Skeletal muscle cell (primary cell): Measurements from ENCODE around the gene TRIM67.

Experiments
- DNase-seq: peaks from one replicate; pipeline ENCODE4 v3.0.0-alpha.2; 2010; ENCODE audit warnings: low read depth
- H3K4me3 ChIP-seq: 2 replicates; pipeline ENCODE4 v1.5.1; 2011; ENCODE audit warnings: low read depth, mild to moderate bottlenecking, control low read depth, low read length, moderate library complexity

Gene TRIM67

DNA sequence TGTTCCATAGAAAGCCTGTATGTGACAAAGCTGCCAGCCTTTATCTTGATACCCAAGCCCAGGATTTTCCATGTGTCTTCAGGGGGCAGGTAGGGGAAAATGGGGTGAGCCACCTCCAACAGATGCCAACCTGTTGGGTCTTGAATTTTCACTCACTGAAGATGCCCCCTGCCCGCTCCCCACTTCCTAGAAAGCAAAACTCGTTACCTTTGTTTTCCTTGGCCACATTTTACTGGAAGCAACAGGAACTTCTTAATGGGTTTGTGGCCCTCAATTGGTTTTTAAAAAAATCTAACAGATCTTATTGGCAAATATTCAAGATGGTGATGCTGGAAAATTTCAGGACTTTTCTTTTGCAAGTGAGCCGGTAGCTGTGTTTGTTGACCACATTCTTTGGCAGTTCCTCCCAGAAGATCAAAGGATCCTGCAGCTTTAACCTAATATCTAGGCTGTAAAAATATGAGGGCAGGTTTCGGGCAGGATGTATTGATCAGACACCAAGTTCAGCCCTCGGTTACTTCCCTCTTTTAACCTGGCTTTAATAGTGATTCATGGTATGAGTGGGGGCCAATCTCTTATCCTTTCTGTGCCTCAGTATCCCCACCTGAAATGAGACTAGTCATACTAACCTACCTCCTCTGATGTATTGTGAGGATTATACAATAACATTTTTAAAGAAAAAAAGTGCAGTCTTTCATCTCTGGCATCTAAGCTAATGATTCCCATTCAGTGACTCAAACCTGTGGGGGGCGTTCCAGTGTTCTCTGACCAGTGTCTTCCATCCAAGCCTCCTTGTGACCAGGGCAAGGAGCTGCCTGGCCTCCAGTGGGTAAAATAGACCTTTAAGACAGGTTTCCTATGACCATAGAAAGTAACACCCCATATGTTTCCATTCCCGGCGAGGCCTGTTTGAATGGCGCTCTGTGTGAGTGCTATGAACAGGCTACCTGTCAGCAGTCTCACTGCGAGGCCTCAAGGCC lies 57.9 kb downstream of the TRIM67 start:
- DNase-seq, result no peak
- H3K4me3 ChIP-seq, result no peak overlapping the region

DNA sequence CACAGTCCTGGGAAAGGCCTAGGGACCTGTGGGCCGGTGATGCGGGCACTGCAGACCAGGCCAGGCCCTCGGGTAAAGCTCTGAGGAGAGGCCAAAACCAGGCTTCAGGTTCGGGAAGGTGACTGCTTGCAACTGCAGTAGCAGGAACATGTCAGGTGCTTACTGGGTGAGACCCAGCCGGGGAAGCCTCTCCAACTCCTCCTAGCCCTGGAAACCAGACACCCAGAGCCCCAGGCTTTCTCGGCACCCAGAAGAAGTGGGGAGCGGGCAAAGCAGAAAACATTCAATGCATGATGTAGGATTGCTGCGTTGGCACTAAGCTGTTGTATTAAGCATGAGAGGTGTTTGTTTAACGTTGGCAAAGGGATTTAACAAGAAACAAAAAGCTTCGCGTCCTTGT lies 58.9 kb downstream of the TRIM67 start:
- H3K4me3 ChIP-seq, result no peak overlapping the region
- no peak for DNase-seq

DNA sequence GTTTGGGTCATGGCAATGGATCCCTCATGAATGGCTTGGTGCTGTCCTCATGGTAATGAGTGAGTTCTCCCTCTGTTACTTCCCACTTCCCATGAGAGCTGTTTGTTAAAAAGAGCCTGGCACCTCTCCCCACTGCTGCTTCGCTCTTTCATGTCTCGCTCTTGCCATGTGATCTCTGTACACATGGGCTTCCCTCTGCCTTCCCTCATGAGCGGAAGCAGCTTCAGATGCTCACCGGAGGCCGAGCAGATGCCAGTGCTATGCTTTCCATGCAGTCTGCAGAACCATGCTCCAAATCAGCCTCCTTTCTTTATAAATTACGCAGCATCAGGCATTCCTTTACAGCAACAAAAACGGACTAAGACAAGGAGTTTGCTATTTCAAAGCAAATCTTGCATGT lies 64.3 kb downstream of the TRIM67 start:
- DNase-seq, result no peak

DNA sequence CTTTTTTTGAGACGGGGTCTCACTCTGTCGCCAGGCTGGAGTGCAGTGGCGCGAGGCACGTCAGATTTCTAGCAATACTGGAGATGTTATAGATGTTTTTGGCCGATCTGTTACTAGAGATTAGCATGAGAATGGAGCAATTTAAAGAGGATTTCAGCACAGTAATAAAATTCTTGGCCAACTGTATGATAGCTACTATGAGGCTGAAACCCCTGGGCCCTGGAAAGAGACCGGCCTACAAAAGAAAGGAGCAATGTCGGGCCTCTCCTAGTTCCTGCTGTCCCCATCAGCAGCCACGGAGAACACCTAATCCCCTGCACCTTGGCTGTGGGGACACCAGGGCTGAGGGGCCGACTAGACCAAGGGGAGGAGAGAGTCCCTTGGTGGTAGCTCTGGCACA lies 69.7 kb downstream of the TRIM67 start:
- H3K4me3 ChIP-seq, result no peak overlapping the region
- DNase-seq, result no peak

More for the DNA sequence above, 64.3 kb downstream of the TRIM67 start:
- H3K4me3 ChIP-seq, result no peak overlapping the region

DNA sequence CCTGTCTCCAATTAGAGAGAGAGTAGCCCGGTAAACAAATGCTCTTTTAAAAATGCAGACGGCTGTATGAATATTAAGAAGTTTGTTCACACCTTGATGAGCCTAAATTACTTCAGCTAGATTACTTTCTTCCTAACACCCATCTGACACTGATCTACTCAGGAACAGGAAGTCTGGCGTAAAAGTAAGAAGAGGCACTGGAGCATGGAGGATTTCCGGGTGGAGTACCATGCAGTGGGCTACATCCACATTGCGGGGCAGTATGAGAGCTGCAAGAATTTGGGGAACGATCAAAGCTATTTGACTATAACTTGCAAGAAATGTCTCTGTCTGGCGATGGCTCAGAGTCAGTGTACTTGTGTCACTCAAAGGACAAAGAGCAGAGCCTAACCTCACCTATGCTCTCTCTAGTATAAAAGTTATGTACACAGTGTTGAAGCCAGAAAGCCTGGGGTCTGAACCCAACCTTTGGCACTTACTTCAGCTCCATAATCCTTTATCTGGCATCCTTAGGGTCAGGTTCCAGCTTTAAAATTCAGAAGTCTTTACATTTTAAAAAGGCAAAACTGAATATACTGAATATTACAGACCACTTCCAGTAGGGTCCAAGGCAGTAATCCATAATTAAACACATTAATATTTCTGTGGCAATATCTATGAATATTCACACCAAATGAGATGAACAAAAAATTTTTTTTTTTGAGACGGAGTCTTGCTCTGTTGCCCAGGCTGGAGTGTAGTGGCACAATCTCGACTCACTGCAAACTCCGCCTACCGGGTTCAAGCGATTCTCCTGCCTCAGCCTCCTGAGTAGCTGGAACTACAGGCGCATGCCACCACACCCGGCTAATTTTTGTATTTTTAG lies 71.2 kb downstream of the TRIM67 start:
- H3K4me3 ChIP-seq, result no peak overlapping the region
- DNase-seq, result no peak

DNA sequence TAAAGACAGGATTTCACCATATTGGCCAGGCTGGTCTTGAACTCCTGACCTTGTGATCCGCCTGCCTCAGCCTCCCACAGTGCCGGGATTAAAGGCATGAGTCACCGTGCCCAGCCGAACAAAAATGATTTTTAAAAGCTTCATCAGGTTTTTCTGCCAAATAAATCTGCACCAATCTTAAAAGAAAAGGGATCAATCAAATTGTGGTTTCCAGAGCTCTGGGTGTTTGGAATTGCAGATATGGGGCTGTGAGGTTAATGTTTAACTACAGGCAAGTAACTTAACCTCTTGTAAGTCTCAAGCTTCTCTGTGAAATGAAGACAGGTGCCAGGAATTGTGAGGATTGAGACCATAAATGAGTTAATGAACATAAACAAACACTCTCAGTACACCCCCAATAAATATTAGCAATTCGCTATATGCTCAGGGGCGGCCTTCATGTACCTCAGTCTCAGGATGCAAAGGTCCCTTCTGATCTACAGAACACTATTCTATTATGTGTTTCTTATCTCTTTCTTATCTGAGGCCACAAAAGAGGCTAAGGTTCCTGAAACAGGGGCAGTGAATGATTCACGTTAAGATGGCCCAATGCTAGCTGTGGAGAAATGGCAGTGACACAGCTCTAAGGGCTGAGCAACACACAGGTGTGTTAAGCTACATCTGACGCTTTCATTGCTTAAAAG lies 72.0 kb downstream of the TRIM67 start:
- no peak for DNase-seq
- no peak overlapping the region for H3K4me3 ChIP-seq

DNA sequence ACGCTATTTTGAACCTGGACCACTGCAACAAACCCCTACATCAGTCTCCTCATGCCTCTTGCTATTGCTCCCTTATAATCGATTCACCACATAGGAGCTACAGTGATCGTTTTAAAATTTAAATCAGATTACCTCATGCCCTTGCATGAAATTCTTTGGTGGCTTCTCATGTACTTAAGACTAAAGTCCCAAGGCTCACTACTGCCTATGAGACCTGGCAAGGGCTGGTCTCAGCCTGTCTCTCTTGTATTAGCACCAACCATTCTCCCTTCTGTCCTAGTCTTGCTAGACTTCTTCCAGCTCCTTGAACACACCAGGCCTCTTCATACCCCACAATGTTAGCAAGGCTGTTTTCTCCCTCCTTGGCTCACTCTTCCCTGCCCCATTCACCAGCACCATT lies 72.6 kb downstream of the TRIM67 start:
- H3K4me3 ChIP-seq, result no peak overlapping the region
- DNase-seq, result no peak

DNA sequence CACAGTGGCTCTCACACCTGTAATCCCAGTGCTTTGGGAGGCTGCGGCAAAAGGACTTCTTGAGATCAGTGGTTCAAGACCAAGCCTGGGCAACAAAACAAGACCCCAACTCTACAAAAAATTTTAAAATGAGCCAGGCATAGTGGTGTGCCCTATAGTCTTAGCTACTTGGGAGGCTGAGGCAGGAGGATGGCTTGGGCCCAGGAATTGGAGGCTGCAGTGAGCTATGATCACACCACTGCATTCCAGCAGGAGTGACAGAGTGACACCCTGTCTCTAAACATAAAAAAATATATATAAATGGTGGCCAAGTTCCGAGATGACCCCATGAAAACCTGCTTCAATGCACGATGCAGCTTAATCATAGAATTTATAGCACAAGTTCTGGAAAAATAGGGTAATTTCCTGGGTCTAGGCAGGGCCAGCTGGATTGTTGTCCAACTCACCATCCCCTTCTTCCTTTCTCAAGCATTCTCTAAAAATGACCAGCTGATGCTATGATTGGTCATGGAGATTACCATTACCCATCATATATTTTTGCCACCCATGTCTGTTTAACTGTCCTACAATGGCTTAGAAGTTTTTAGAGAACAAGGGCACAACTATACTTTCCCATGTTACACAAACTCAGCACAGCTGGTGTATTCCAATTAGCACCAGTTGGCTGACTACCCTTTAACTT lies 73.8 kb downstream of the TRIM67 start:
- no peak for DNase-seq
- no peak overlapping the region for H3K4me3 ChIP-seq

DNA sequence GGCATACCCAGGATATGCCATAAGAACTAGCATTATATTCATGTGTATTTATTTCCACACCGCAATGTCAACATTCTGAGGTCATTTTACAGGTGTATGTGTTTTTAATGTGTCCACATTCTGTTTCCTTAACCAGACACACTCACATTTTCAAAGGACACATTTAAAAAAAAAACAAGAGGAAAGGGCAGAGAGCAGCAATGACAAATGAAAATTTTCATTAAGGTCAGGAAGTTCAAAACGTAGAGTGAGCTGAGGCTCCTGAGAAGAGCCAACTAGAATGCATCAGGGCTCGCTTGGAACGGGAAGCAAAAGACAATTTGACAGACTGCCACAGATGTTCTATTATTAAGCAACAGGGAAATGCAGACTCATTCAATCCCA lies 74.3 kb downstream of the TRIM67 start:
- DNase-seq, result peak; percentile 16
- no peak overlapping the region for H3K4me3 ChIP-seq

DNA sequence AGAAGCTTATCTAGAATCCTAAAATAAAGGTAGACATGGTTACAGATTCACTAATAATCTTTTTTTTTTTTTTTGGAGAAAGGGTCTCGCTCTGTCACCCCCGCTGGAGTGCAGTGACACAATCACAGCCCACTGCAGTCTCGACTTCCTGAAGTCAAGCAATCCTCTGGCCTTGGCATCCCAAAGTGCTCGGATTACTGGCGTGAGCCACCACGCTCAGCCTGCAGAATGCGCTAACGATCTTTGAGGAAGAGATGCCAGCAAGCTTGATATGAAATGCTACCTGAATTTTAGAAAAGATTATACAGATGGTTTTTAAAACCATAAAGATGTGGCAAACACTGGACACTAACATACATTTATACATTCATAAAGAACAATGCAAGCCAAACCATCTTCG lies 75.1 kb downstream of the TRIM67 start:
- no peak overlapping the region for H3K4me3 ChIP-seq
- DNase-seq, result no peak

DNA sequence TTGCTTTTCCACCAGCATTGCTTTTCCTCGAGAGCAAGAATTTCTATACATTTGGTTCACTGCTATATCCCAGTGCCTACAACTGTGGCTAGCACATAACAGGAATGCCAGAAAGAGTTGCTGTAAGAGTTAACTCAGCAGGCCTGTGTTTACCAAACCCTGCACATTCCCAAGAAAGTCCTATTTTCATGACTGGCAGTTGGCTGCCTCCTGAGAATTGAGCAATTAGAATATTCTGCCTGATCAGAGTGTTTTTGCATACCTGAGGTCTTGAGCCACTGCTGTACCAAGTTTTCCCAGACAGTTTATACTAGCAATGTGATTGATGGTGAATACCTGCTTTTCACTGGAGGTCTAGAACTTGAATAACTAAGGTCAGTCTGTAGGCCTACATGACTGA lies 76.4 kb downstream of the TRIM67 start:
- DNase-seq, result no peak
- H3K4me3 ChIP-seq, result no peak overlapping the region

DNA sequence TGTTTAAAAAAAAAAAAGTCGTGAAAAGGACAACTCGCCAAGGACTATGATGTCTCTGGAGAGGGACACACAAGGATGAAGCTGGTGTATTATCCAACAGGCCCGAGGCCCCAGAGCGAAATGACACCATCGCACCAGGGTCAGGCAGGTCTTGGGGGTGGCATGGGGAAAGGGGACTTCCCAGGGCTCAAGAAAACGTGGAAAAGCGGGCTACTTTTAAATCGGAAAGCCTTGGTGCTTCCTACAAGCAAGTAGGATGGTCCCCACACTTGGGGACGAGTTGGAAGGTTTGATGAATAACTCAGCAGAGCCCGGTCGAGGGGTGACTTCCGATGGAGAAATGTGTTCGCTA lies 78.6 kb downstream of the TRIM67 start:
- peak overlapping the region; percentile 88 for H3K4me3 ChIP-seq
- DNase-seq, result no peak

DNA sequence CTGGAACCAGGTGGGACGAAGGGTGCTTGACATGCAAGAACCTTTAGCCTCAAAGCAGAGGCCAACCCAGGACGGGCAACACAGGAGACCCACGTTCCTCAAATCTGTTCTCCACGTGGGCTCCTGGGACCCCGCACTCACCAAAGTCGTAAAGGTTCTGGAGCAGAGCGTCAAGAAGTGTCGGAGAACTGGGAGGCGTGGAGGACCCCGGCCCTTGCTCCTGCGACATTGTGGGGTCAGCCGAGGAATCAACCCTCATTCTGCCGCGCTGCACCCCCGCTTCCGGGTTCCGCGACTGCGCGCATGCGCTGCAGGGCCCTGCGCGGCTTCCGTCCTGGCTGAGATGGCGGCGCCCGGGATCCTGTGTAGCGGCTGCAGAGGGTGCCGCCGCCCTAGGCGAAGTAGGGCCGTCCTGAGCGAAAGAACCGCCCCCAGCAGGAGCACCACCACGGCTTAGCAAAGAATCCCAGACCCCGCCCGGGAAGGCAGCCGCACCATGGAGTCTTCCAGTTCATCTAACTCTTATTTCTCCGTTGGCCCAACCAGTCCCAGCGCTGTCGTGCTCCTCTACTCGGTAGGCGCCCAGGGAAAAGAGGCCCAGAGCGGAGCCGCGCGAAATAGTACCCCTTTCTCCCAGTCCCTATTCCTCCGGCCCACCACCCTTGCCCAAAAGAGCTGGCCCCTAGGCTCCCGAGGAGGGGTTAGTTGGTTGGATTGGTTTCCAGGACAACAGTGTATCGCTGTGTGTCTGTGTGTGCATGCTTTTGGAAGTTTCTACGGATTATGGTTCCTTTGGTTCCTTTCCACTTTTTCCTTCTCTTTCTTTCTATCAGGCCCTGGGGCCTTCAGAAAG lies 79.3 kb downstream of the TRIM67 start, which contains the start of gene GNPAT:
TSS of gene GNPAT (plus strand) at position 330 of the 853 bp plus-strand sequence. CDS start at position 497, 167 bp downstream.
- peak within 1 kb of the TSS; percentile 88 for H3K4me3 ChIP-seq
- peak; percentile 33 for DNase-seq

DNA sequence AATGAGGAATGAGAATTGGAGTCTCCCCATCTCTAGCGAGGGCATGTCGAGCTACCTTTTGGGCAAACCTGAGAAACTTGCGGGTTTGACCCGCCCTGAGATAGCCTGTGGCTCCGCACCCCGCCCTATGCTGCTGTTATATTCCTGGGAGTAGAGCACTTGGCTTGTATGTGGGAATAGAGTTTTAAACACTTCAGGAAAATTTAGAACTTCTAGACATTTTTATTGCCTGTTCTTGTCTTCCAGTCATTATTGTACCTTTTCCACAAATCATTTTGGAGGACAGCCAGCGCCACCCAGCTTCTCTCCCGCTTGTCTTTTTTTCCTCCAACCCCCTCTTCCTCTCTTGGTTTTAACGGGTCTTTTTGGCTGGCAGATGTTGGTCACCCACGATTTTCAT lies 79.9 kb downstream of the TRIM67 start:
- H3K4me3 ChIP-seq, result peak overlapping the region; percentile 88

DNA sequence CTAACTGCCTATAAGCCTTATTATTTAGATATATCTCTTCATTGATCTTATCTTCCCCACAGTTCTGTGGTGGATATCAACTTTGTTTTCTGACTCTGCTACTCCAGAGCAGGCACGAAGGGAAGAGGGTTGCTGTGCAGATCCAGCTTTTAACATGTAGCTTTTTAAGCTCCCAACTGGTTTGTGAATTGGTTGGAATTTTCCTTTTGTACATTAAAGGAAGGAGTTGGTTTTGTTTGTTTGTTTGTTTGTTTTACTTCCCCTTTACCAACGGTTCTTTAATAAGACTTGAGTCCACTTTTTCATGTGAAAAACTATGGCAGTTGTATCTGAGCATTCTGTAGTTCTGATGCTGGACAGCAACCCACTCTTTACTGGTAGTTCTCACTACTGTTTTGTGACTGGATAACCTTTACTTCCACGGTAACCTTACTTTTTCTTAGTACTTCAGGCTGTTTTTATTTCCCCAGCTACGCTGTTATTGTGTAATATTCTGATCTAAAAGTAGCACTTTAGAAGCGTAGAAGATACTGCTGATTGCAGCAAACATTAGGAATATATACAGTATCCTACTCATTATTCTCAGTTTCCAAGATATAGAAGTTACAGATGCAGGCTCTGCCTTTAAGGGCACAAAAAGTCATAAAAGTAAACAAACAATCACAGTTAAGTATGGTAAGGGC lies 80.8 kb downstream of the TRIM67 start:
- no peak overlapping the region for H3K4me3 ChIP-seq

More for the DNA sequence above, 79.9 kb downstream of the TRIM67 start:
- DNase-seq, result no peak

DNA sequence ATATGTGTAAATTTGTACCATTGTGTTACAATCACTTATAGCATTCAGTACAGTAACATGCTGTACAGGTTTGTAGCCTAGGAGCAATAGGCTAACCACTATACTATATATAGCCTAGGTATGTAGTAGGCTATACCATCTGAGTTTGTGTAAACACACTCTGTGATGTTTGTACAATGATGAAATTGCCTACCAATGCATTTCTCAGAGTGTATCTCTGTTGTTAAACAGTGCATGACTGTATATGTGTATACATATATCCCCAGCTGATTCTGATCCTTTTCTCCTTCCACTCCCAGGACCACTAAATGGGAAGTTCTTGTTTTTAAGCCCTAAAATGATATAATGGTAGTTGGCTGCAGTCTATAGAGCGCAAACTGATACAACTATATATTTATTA lies 86.9 kb downstream of the TRIM67 start:
- H3K4me3 ChIP-seq, result no peak overlapping the region
- DNase-seq, result no peak

More for the DNA sequence above, 80.8 kb downstream of the TRIM67 start:
- DNase-seq, result no peak

DNA sequence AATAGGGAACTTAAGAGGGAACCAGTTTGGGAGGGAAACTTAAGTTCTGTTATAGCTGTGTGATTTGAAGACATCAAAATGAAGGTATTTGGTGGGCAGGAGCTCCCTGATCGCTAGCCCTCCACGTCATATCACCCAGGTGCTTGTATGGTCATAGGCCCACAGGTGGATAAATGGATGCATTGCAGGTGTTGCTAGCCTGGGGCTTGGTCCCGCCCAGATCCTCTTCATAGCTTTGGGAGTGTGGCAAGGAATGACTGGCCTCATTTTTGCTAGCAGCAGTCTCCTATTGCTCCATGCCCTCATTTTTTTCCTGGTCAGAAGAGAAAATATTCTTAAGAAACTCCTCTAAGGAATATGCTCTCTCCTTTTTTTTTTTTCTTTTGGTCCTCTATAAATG lies 90.5 kb downstream of the TRIM67 start:
- no peak overlapping the region for H3K4me3 ChIP-seq
- no peak for DNase-seq

DNA sequence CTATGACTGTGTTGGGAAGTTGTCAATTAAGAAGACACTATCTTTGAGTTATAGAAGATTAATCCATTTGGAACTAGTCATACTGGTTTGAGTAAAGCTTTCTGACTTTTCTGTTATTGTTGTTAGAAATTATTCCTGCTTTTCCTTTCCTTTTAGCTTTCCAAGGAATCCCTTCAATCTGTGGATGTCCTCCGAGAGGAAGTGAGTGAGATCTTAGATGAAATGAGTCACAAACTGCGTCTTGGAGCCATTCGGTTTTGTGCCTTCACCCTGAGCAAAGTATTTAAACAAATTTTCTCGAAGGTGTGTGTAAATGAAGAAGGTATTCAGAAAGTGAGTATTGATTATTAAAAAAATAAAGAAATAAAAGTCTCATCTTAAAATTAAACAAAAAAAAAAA lies 98.5 kb downstream of the TRIM67 start:
- H3K4me3 ChIP-seq, result no peak overlapping the region
- no peak for DNase-seq
